Tongue (tissue), 2 donors: ENCODE results near the gene POFUT2. TPM values are rescaled to one million over a fixed set of nuclear protein-coding genes. Genes with fewer than 3 reads are reported as not detected.

Experiments
- DNase-seq: peaks from one replicate; pipeline ENCODE4 v3.0.0-alpha.2; 2015
- total RNA-seq: library from RNA; depleted of rRNA; stranded (reverse); fragments of >200 nt; gene quantifications from one replicate; pipeline ENCODE4 v1.2.3, GENCODE V29; 2014

The POFUT2 gene
- total RNA-seq, 1 donor from 2014 or later, result 41.6 TPM

GRCh38 chr21:45297869-45298268 lies 10.2 kb upstream of the POFUT2 start:
- no peak for DNase-seq

- no peak for DNase-seq
These were observed 9.6 kb upstream of the POFUT2 start for GRCh38 chr21:45297329-45297728.

- DNase-seq, result no peak
These were observed 8.9 kb upstream of the POFUT2 start for GRCh38 chr21:45296638-45297037.

GRCh38 chr21:45295576-45296365 lies 8.1 kb upstream of the POFUT2 start:
- DNase-seq, result no peak

GRCh38 chr21:45294509-45295291 lies 7.0 kb upstream of the POFUT2 start:
- DNase-seq, result peak; percentile 89

GRCh38 chr21:45293726-45294401 lies 6.2 kb upstream of the POFUT2 start:
- DNase-seq, result no peak

- no peak for DNase-seq
These were observed 5.6 kb upstream of the POFUT2 start for GRCh38 chr21:45293220-45293725.

- DNase-seq, result peak; percentile 95
These were observed 4.9 kb upstream of the POFUT2 start for GRCh38 chr21:45292399-45293219.

GRCh38 chr21:45291613-45292398 lies 4.1 kb upstream of the POFUT2 start:
- DNase-seq, result no peak

- no peak for DNase-seq
These were observed 3.4 kb upstream of the POFUT2 start for GRCh38 chr21:45290948-45291612.

GRCh38 chr21:45289655-45290515 lies 2.2 kb upstream of the POFUT2 start:
- DNase-seq, result no peak

GRCh38 chr21:45289134-45289533 lies 1.4 kb upstream of the POFUT2 start:
- no peak for DNase-seq

GRCh38 chr21:45288441-45288841 lies 746 bp upstream of the POFUT2 start:
- no peak for DNase-seq

GRCh38 chr21:45286671-45287437 lies 841 bp downstream of the POFUT2 start:
- DNase-seq, result no peak

GRCh38 chr21:45285266-45285931 lies 2.3 kb downstream of the POFUT2 start:
- no peak for DNase-seq

- DNase-seq, result no peak
These were observed 3.3 kb downstream of the POFUT2 start for GRCh38 chr21:45284456-45284741.

GRCh38 chr21:45283611-45284455 lies 3.9 kb downstream of the POFUT2 start:
- no peak for DNase-seq
